GM21576 (cell line): ENCODE measurements around the gene SPEM3.

Experiments used
- ATAC-seq: cut with Tn5 transposase; IDR thresholded peaks from one replicate; pipeline ENCODE4 v1.9.1; 2021; ENCODE audit warnings: mild to moderate bottlenecking, moderate library complexity; ENCODE audit not compliant: unreplicated experiment

SPEM3 gene

GRCh38 chr17:7403727-7403976 lies 25.0 kb upstream of the SPEM3 start:
- ATAC-seq: no peak

- ATAC-seq: peak; percentile 87
Measured at GRCh38 chr17:7403977-7404736, 24.5 kb upstream of the SPEM3 start, which contains the start of gene TMEM256. Gene TMEM256, minus strand, starts transcription at chr17:7404097. Its CDS starts 13 bp downstream, at chr17:7404084.

GRCh38 chr17:7404737-7405349 lies 23.8 kb upstream of the SPEM3 start:
- no peak for ATAC-seq

GRCh38 chr17:7405350-7406234 lies 23.1 kb upstream of the SPEM3 start:
- ATAC-seq: no peak

- ATAC-seq: no peak
Measured at GRCh38 chr17:7406235-7406825, 22.3 kb upstream of the SPEM3 start.

GRCh38 chr17:7407082-7407481 lies 21.6 kb upstream of the SPEM3 start:
- ATAC-seq: no peak

- no peak for ATAC-seq
Measured at GRCh38 chr17:7407485-7408251, 21.0 kb upstream of the SPEM3 start, which contains the start of gene NLGN2. Gene NLGN2, plus strand, starts transcription at chr17:7407845. Its CDS starts 411 bp downstream, at chr17:7408256.

GRCh38 chr17:7408252-7408727 lies 20.4 kb upstream of the SPEM3 start:
- ATAC-seq: no peak

GRCh38 chr17:7408863-7409262 lies 19.8 kb upstream of the SPEM3 start:
- ATAC-seq: no peak

- no peak for ATAC-seq
Measured at GRCh38 chr17:7409716-7410115, 18.9 kb upstream of the SPEM3 start.

- ATAC-seq: no peak
Measured at GRCh38 chr17:7410634-7411426, 17.8 kb upstream of the SPEM3 start.

- no peak for ATAC-seq
Measured at GRCh38 chr17:7411427-7411750, 17.3 kb upstream of the SPEM3 start.

- ATAC-seq: no peak
Measured at GRCh38 chr17:7413346-7413985, 15.2 kb upstream of the SPEM3 start.

GRCh38 chr17:7414837-7415236 lies 13.8 kb upstream of the SPEM3 start:
- no peak for ATAC-seq

- ATAC-seq: no peak
Measured at GRCh38 chr17:7415784-7416183, 12.9 kb upstream of the SPEM3 start.

- ATAC-seq: no peak
Measured at GRCh38 chr17:7416323-7416722, 12.3 kb upstream of the SPEM3 start.

GRCh38 chr17:7417056-7417655 lies 11.5 kb upstream of the SPEM3 start:
- ATAC-seq: no peak

- no peak for ATAC-seq
Measured at GRCh38 chr17:7418472-7419152, 10.0 kb upstream of the SPEM3 start.
